ENCODE data around the gene HAUS3.

GRCh38 chr4:2258091-2259035 lies 16.4 kb upstream of the HAUS3 start:
- TF ChIP-seq CTCF (IDR thresholded peaks at IDR 0.05 in 4 of 5, conservative IDR thresholded peaks at IDR 0.05 in 1 of 5): no peak
- TF ChIP-seq POLR2A (IDR thresholded peaks at IDR 0.05): no peak
